ENCODE measurements around the gene CSHL1. TPM values are rescaled to one million over a fixed set of nuclear protein-coding genes. Genes with fewer than 3 reads are reported as not detected.
"Not testable (repeated sequence)": the region's sequence is repeated elsewhere in the genome, so short reads cannot be mapped to it uniquely, and the experiment has no call there.

The CSHL1 gene
- total RNA-seq, 2 experiments from 2014 or later = not detected

- POLR2A ChIA-PET = no interaction called here
- no peaks in the 10 kb centered on the region for H3K27me3 Mint-ChIP-seq
- no peak overlapping the region for H3K4me3 Mint-ChIP-seq
- CTCF ChIA-PET = interaction anchor here (0.9 to 1.2 kb wide), 3 partner anchors 9 to 25 kb away, joined by 3 to 6 read pairs (median 4); no protein-coding TSS in a partner anchor
- intact Hi-C loops (cut with DNase I, micrococcal nuclease) = no loop called here
- no peaks in the 10 kb centered on the region for H3K9me3 Mint-ChIP-seq (ENCODE audit: low read depth)
- ATAC-seq (no peak), DNase-seq (no peak)
- H3K4me1 Mint-ChIP-seq = peaks cover 15% of the 10 kb centered on the region
- H3K27ac Mint-ChIP-seq = no peak overlapping the region
- no peaks in the 10 kb centered on the region for H3K36me3 Mint-ChIP-seq (ENCODE audit: low read depth)
Measured at GRCh38 chr17:63928172-63928666, 17.2 kb upstream of the CSHL1 start.

DNA sequence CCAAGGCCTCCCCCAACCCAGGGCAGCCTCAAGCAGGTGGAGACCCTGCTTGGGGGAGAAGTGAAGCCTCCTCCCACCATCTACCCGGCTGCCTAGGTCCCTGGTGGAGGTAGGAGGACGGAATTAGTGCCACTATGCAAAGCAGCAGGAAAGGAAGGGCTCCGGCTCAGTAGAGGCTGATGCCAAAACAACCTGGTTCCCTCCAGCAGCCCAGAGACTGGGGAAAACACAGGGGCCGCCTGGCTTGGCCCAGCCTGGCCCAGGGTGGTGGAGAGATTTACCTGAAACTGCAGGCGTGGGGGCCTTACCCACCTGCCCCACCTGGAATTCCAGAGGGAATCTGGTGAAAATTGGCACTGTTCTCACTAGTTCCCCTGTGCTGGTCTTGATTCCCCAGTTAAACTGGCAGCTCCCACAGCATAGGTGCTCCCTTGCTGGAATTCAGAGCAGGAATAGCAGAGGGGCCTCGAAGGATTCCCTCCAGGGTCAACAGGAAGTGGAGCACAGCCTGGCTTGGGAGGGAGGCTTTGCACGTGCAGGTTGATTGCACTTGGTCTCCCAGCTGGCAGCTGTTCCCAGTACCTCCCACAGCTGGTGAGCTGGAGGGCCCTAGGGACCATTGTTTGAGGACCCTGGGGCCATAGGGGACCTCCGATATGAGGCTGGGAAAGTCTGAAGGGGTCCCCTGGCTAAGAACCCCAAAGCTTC is 16.6 kb upstream of the CSHL1 start:
- no peaks in the 10 kb centered on the region for H3K27me3 Mint-ChIP-seq
- no peak for ATAC-seq
- no peaks in the 10 kb centered on the region for H3K9me3 Mint-ChIP-seq (ENCODE audit: low read depth)
- intact Hi-C loops (cut with DNase I, micrococcal nuclease) = no loop called here
- CTCF ChIA-PET = interaction anchor here (0.9 to 1.2 kb wide), 3 partner anchors 8 to 24 kb away, joined by 3 to 6 read pairs (median 4); no protein-coding TSS in a partner anchor
- H3K4me1 Mint-ChIP-seq = peaks cover 14% of the 10 kb centered on the region
- H3K4me3 Mint-ChIP-seq = no peak overlapping the region
- H3K27ac Mint-ChIP-seq = no peak overlapping the region
- no peaks in the 10 kb centered on the region for H3K36me3 Mint-ChIP-seq (ENCODE audit: low read depth)
- POLR2A ChIA-PET = no interaction called here
- DNase-seq = no peak

- Mint-ChIP-seq H3K9me3 (ENCODE audit: low read depth) (no peaks in the 10 kb centered on the region), H3K27me3 (no peaks in the 10 kb centered on the region), H3K4me3 (no peak overlapping the region), H3K27ac (no peak overlapping the region), H3K36me3 (ENCODE audit: low read depth) (no peaks in the 10 kb centered on the region), H3K4me1 (peaks cover 6% of the 10 kb centered on the region)
- no peak for DNase-seq
- POLR2A ChIA-PET = no interaction called here
- ATAC-seq = no peak
- CTCF ChIA-PET = interaction anchor here (1.8 kb wide), 1 partner anchor 14 kb away, joined by 7 read pairs; the partner anchor contains the start of gene CSHL1
- intact Hi-C loops (cut with DNase I, micrococcal nuclease) = no loop called here
Measured at GRCh38 chr17:63926164-63926563, 15.1 kb upstream of the CSHL1 start.

DNA sequence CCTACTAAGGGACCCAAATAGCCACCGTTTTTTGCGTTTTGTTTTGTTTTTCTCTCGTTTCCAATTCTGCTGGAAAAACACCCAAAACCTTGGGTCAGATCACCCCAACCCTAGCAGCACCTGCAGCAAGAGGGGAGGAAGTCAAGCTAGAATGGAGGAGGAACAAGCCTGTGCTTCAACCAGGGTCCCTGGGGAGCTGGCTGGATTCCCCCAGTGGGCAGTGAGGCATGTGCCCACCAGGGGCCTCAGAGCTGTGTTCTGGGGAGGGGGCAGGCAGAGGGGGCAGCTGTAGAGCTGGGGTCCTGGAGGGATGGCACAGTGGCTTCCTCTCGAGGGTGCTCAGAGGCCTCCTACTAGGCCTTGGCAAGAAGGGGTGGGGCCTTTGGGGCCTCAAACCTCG is 14.6 kb upstream of the CSHL1 start:
- Mint-ChIP-seq H3K27ac (no peak overlapping the region), H3K27me3 (no peaks in the 10 kb centered on the region), H3K36me3 (ENCODE audit: low read depth) (no peaks in the 10 kb centered on the region), H3K4me3 (no peak overlapping the region), H3K4me1 (peaks cover under 1% of the 10 kb centered on the region), H3K9me3 (ENCODE audit: low read depth) (no peaks in the 10 kb centered on the region)
- ChIA-PET CTCF (interaction anchor here (1.5 to 1.8 kb wide), 2 partner anchors 14 to 21 kb away, joined by 6 to 7 read pairs; partner anchors contain the start of gene CSHL1), POLR2A (no interaction called here)
- DNase-seq (no peak), ATAC-seq (no peak)
- intact Hi-C loops (cut with DNase I, micrococcal nuclease) = no loop called here

DNA sequence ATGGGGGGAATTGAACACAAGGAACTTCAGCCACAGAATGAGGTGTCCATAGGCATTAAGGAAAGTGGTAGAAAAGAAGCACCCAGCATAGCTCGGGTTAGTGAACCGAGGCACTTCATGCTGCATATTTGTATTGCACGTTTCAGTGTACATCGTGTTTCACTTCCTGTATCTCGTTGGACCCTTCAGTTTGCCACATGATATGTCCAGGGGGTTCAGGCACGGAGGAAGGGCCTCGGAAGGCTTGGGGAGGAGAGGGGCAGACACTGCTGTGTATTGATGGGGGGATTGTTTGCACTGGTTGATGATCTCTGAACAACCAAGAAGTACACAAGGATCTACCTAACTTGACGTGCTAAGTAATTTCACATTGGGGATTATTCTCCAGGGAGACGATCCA is 11.3 kb upstream of the CSHL1 start:
- ATAC-seq = not testable (repeated sequence)
- CTCF ChIA-PET = interaction anchor here (0.9 kb wide), 1 partner anchor 57 kb away, joined by 3 read pairs; no protein-coding TSS in a partner anchor

DNA sequence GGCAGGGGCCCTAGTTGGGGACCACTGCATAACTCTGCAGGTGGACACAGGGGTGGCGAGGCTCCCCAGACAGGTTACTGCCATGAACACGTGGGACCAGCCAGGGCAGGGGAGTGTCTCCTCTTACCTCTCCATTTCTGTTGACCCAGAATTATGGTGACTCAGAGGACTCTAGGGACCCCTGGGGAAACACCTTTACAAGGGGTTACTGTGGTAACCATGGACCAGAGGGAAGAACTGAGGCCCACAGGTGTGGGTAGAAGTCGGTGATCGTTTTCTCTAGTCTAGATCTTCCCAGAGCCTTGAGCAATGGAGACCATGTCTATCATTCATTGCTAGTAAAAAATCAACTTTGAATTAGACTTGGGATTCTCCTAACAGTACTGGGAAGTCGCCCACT is 9.7 kb upstream of the CSHL1 start:
- H3K27me3 Mint-ChIP-seq; H3K9me3 Mint-ChIP-seq (ENCODE audit: low read depth); intact Hi-C loops (cut with DNase I, micrococcal nuclease); H3K4me3 Mint-ChIP-seq; POLR2A ChIA-PET; ATAC-seq; H3K4me1 Mint-ChIP-seq; DNase-seq; H3K36me3 Mint-ChIP-seq (ENCODE audit: low read depth); H3K27ac Mint-ChIP-seq: not testable (repeated sequence)
- CTCF ChIA-PET = interaction anchor here (0.7 to 4.1 kb wide), 8 partner anchors 24 to 213 kb away, joined by 3 to 34 read pairs (median 11); no protein-coding TSS in a partner anchor

More for the DNA sequence above, 11.3 kb upstream of the CSHL1 start:
- H3K27ac Mint-ChIP-seq; H3K36me3 Mint-ChIP-seq (ENCODE audit: low read depth); POLR2A ChIA-PET; H3K27me3 Mint-ChIP-seq; H3K4me3 Mint-ChIP-seq; DNase-seq; H3K9me3 Mint-ChIP-seq (ENCODE audit: low read depth); H3K4me1 Mint-ChIP-seq; intact Hi-C loops (cut with DNase I, micrococcal nuclease): not testable (repeated sequence)

GRCh38 chr17:63920050-63920449 is 9.0 kb upstream of the CSHL1 start:
- H3K4me1 Mint-ChIP-seq; ATAC-seq; H3K9me3 Mint-ChIP-seq (ENCODE audit: low read depth); H3K27ac Mint-ChIP-seq; POLR2A ChIA-PET; H3K27me3 Mint-ChIP-seq; H3K36me3 Mint-ChIP-seq (ENCODE audit: low read depth); H3K4me3 Mint-ChIP-seq; DNase-seq; intact Hi-C loops (cut with DNase I, micrococcal nuclease): not testable (repeated sequence)
- CTCF ChIA-PET = interaction anchor here (0.7 to 4.1 kb wide), 35 partner anchors 8 to 229 kb away, joined by 3 to 34 read pairs (median 5); partner anchors contain the start of genes CD79B and ICAM2

- intact Hi-C loops (cut with DNase I, micrococcal nuclease) = loop anchor here (1.0 to 10.0 kb wide), 7 partner anchors 27 to 365 kb away; partner anchors contain the start of gene PRR29 (in 1 of the 2)
- Mint-ChIP-seq H3K36me3 (ENCODE audit: low read depth) (no peaks in the 10 kb centered on the region), H3K9me3 (ENCODE audit: low read depth) (no peaks in the 10 kb centered on the region), H3K27ac (no peak overlapping the region), H3K4me3 (no peak overlapping the region), H3K4me1 (peaks cover 6% of the 10 kb centered on the region), H3K27me3 (no peaks in the 10 kb centered on the region)
- CTCF ChIA-PET = interaction anchor here (0.6 to 4.1 kb wide), 42 partner anchors 9 to 458 kb away, joined by 3 to 34 read pairs (median 5); partner anchors contain the start of genes CD79B and ICAM2
- POLR2A ChIA-PET = interaction anchor here (0.5 kb wide), 1 partner anchor 214 kb away, joined by 3 read pairs; no protein-coding TSS in a partner anchor
- ATAC-seq = peak; percentile 99
- peak; percentile 84 for DNase-seq
Measured at GRCh38 chr17:63919311-63919723, 8.3 kb upstream of the CSHL1 start.

- DNase-seq; H3K27me3 Mint-ChIP-seq; H3K4me1 Mint-ChIP-seq; H3K36me3 Mint-ChIP-seq (ENCODE audit: low read depth); H3K4me3 Mint-ChIP-seq; ATAC-seq; H3K9me3 Mint-ChIP-seq (ENCODE audit: low read depth); H3K27ac Mint-ChIP-seq: not testable (repeated sequence)
- ChIA-PET CTCF (interaction anchor here (0.6 to 4.1 kb wide), 38 partner anchors 9 to 459 kb away, joined by 3 to 34 read pairs (median 6); partner anchors contain the start of genes CD79B and ICAM2), POLR2A (interaction anchor here (0.5 kb wide), 1 partner anchor 214 kb away, joined by 3 read pairs; no protein-coding TSS in a partner anchor)
- intact Hi-C loops (cut with DNase I, micrococcal nuclease) = loop anchor here (1.0 to 10.0 kb wide), 7 partner anchors 27 to 366 kb away; partner anchors contain the start of gene PRR29 (in 1 of the 2)
Measured at GRCh38 chr17:63918789-63919305, 7.8 kb upstream of the CSHL1 start, which contains the start of gene GH1. TSS of gene GH1 (minus strand) at chr17:63918839. CDS start at chr17:63918776, 63 bp downstream.

- H3K27me3 Mint-ChIP-seq = no peaks in the 10 kb centered on the region
- no peak overlapping the region for H3K4me3 Mint-ChIP-seq
- ChIA-PET POLR2A (no interaction called here), CTCF (interaction anchor here (0.7 to 4.1 kb wide), 14 partner anchors 11 to 276 kb away, joined by 3 to 34 read pairs (median 8); partner anchors contain the start of gene CD79B)
- no peaks in the 10 kb centered on the region for H3K9me3 Mint-ChIP-seq (ENCODE audit: low read depth)
- DNase-seq (no peak), ATAC-seq (no peak)
- peaks cover 6% of the 10 kb centered on the region for H3K4me1 Mint-ChIP-seq
- no peaks in the 10 kb centered on the region for H3K36me3 Mint-ChIP-seq (ENCODE audit: low read depth)
- H3K27ac Mint-ChIP-seq = no peak overlapping the region
- intact Hi-C loops (cut with DNase I, micrococcal nuclease) = loop anchor here (2.0 to 10.0 kb wide), 3 partner anchors 80 to 366 kb away; partner anchors contain the start of gene PRR29 (in 1 of the 2)
Measured at GRCh38 chr17:63918305-63918704, 7.2 kb upstream of the CSHL1 start.

- Mint-ChIP-seq H3K4me1 (peaks cover 6% of the 10 kb centered on the region), H3K9me3 (ENCODE audit: low read depth) (no peaks in the 10 kb centered on the region), H3K27me3 (no peaks in the 10 kb centered on the region), H3K27ac (no peak overlapping the region), H3K36me3 (ENCODE audit: low read depth) (no peaks in the 10 kb centered on the region), H3K4me3 (no peak overlapping the region)
- ChIA-PET POLR2A (no interaction called here), CTCF (interaction anchor here (0.7 to 4.1 kb wide), 7 partner anchors 10 to 228 kb away, joined by 3 to 32 read pairs (median 3); no protein-coding TSS in a partner anchor)
- ATAC-seq (no peak), DNase-seq (no peak)
- intact Hi-C loops (cut with DNase I, micrococcal nuclease) = loop anchor here (2.0 to 10.0 kb wide), 3 partner anchors 81 to 367 kb away; partner anchors contain the start of gene PRR29 (in 1 of the 2)
Measured at GRCh38 chr17:63917646-63918045, 6.6 kb upstream of the CSHL1 start.

All from activated CD4-positive, alpha-beta T cell treated with anti-CD3 and anti-CD28 coated beads for 36 hours (primary cell).